HCT116 (cell line): ENCODE measurements around the gene LTBP4. TPM values are rescaled to one million over a fixed set of nuclear protein-coding genes. Genes with fewer than 3 reads are reported as not detected.

Source experiments
- ATAC-seq: fragments of 200-7000 bp; cut with Tn5 transposase; 2 replicates; pipeline ENCODE4 v1.9.1; 2020; ENCODE audit warnings: mild to moderate bottlenecking, moderate library complexity
- BruUV-seq: library from RNA; stranded (reverse); fragments of 400-500 nt; replicated peaks from 2 replicates; lab custom pipeline; 2021; lab: Mats Ljungman, UMichigan
- CTCF ChIA-PET: fragments of 300-600 bp; sonication (Branson Sonifier 250); formaldehyde crosslinking; loops from one replicate; lab custom pipeline; 2021; ENCODE audit warnings: antibody characterized with exemption; lab: Charles Lee
- POLR2A ChIA-PET: fragments of 300-600, 350-600 bp; sonication (Branson Sonifier 250); formaldehyde crosslinking; loops from one replicate; lab custom pipeline; 2021; ENCODE audit warnings: antibody characterized with exemption; lab: Charles Lee
- RAD21 ChIA-PET, 2 experiments: fragments of 300-600 bp; sonication (Branson Sonifier 250); formaldehyde crosslinking; loops; one replicate each; lab custom pipeline; 2023; ENCODE audit warnings: low total read pairs in 2 of 2; ENCODE audit not compliant: uncharacterized antibody in 2 of 2, unreplicated experiment in 2 of 2, low non-redundant PET in 1 of 2; lab: Charles Lee
- DNase-seq: peaks from one replicate; pipeline ENCODE4 v3.0.0-alpha.2; 2010; ENCODE audit warnings: low read depth, low spot score
- H2AFZ ChIP-seq: fragments of 200-600 bp; shearing (Covaris generic), sonication (generic); 2 replicates; pipeline ENCODE4 v1.6.1; 2017; ENCODE audit warnings: low read depth, mixed run types, mixed read lengths, antibody characterized with exemption, low read length; ENCODE audit not compliant: poor library complexity, severe bottlenecking
- H3K27ac ChIP-seq: 2 replicates; pipeline ENCODE4 v1.5.1; 2012; ENCODE audit warnings: low read depth, low read length
- H3K27me3 ChIP-seq: fragments of 200-600 bp; sonication (generic); 2 replicates; pipeline ENCODE4 v1.6.1; 2016; ENCODE audit warnings: mixed run types, low read length, mixed read lengths; ENCODE audit not compliant: insufficient read depth
- H3K36me3 ChIP-seq, 2 experiments: fragments of 200-500 bp in 1 of 2; fragments of 200-600 bp in 1 of 2; sonication (Bioruptor generic) in 1 of 2; sonication (generic) in 1 of 2; 2 replicates each; pipeline versions ENCODE4 v1.5.1 to v1.6.1; 2014 to 2016; ENCODE audit warnings: low read length in 2 of 2, inconsistent platforms in 1 of 2, mixed read lengths in 1 of 2, mixed run types in 1 of 2; ENCODE audit not compliant: insufficient read depth in 2 of 2, control insufficient read depth in 1 of 2
- H3K4me1 ChIP-seq, 2 experiments: fragments of 200-600 bp in 1 of 2; sonication (generic) in 1 of 2; 2 replicates each; pipeline versions ENCODE4 v1.5.1 to v1.6.1; 2012 to 2017; ENCODE audit warnings: low read length in 2 of 2, inconsistent platforms in 1 of 2, mild to moderate bottlenecking in 1 of 2, mixed read lengths in 1 of 2, mixed run types in 1 of 2, moderate library complexity in 1 of 2; ENCODE audit not compliant: insufficient read depth in 2 of 2, control insufficient read depth in 1 of 2
- H3K4me2 ChIP-seq: fragments of 200-600 bp; sonication (generic); 2 replicates; pipeline ENCODE4 v1.6.1; 2017; ENCODE audit warnings: mixed run types, low read length, mixed read lengths
- H3K4me3 ChIP-seq, 2 experiments: fragments of 200-600 bp in 1 of 2; sonication (generic) in 1 of 2; replicated peaks in 1 of 2; 2 replicates each; pipeline ENCODE4 v1.5.1; 2011 to 2016; ENCODE audit warnings: low read length in 2 of 2, control low read depth in 1 of 2, low read depth in 1 of 2, mild to moderate bottlenecking in 1 of 2, mixed read lengths in 1 of 2, mixed run types in 1 of 2
- H3K79me2 ChIP-seq: fragments of 200-600 bp; sonication (generic); 2 replicates; pipeline ENCODE4 v1.6.1; 2017; ENCODE audit warnings: mild to moderate bottlenecking, mixed run types, low read length, moderate library complexity, mixed read lengths; ENCODE audit not compliant: insufficient read depth
- H3K9ac ChIP-seq: fragments of 200-600 bp; sonication (generic); 2 replicates; pipeline ENCODE4 v1.6.1; 2016; ENCODE audit warnings: low read length, mixed read lengths
- H3K9me2 ChIP-seq: fragments of 200-600 bp; sonication (generic), shearing (Covaris generic); 2 replicates; pipeline ENCODE4 v1.6.1; 2017; ENCODE audit warnings: mixed run types, mild to moderate bottlenecking, moderate library complexity; ENCODE audit not compliant: insufficient read depth
- H3K9me3 ChIP-seq, 2 experiments: fragments of 200-500 bp in 1 of 2; fragments of 200-600 bp in 1 of 2; sonication (Bioruptor generic) in 1 of 2; sonication (generic) in 1 of 2; 2 replicates each; pipeline ENCODE4 v1.6.1; 2014 to 2017; ENCODE audit warnings: low read length in 2 of 2, mixed read lengths in 2 of 2, inconsistent platforms in 1 of 2, low read depth in 1 of 2, mild to moderate bottlenecking in 1 of 2, mixed run types in 1 of 2, moderate library complexity in 1 of 2; ENCODE audit not compliant: control insufficient read depth in 1 of 2, insufficient read depth in 1 of 2
- H4K20me1 ChIP-seq: fragments of 200-600 bp; sonication (generic), shearing (Covaris generic); 2 replicates; pipeline ENCODE4 v1.6.1; 2017; ENCODE audit warnings: mixed run types, mild to moderate bottlenecking, moderate library complexity; ENCODE audit not compliant: insufficient read depth
- EGR1 ChIP-seq: IDR thresholded peaks from 2 replicates; pipeline ENCODE4 v1.6.1; 2012; ENCODE audit warnings: low read depth
- EZH2phosphoT487 ChIP-seq: fragments of 200-600 bp; IDR thresholded peaks from 2 replicates; pipeline ENCODE4 v1.6.1; 2018; ENCODE audit warnings: antibody characterized with exemption, borderline replicate concordance
- POLR2AphosphoS5 ChIP-seq: IDR thresholded peaks from 2 replicates; pipeline ENCODE4 v1.6.1; 2011; ENCODE audit warnings: mild to moderate bottlenecking, low read depth, low read length, moderate library complexity
- intact Hi-C: fragments of 100-400 bp; cut with micrococcal nuclease; formaldehyde crosslinking; loops from 2 replicates; pipeline ENCODE4 v1.10.0; 2022
- total RNA-seq: library from RNA; stranded (reverse); gene quantifications from one replicate; pipeline ENCODE4 v1.2.1, GENCODE V29; 2021; ENCODE audit not compliant: unreplicated experiment
- TF ChIP-seq, protein P1 (sequence below): IDR thresholded peaks from 2 replicates; pipeline ENCODE4 v1.6.1; 2011; ENCODE audit warnings: mild to moderate bottlenecking, low read length, moderate library complexity; ENCODE audit not compliant: insufficient replicate concordance; ENCODE audit errors: extremely low read depth
- TF ChIP-seq, protein P2 (sequence below): IDR thresholded peaks from 2 replicates; pipeline ENCODE4 v1.6.1; 2012

The LTBP4 gene
- total RNA-seq, 1 experiment from 2014 or later = 310 TPM

DNA sequence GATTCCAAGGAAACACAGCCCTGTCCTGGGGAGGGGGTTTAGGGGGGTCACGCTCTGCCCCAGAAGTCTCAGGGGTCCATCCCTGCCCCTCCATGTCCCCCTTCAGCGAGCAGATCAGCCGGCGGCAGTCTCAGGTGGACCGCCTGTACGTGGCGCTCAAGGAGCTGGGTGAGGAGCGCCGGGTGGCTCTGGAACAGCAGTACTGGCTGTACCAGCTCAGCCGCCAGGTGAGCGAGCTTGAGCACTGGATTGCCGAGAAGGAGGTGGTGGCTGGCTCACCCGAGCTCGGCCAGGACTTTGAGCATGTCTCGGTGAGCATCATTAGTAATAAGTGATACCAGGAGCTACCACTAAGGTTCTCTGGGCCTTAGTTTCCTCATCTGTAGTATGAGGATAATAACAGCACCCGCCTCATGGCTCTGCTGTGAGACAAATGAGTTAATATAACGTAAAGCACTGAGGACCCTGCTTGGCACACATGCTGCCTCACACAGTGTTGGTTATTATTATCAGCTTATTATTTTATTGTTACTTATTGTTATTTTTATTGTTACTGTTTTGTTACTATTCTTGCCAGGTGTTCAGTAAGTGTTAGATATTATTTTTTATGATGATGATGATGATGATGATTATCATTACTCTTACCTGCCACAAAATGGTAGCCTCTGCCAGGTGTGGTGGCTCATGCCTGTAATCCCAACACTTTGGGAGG lies 45.0 kb upstream of the LTBP4 start:
- H4K20me1 ChIP-seq = no peaks in the 10 kb centered on the region
- no peaks in the 10 kb centered on the region for H3K27me3 ChIP-seq
- no TSS peak for BruUV-seq
- H3K4me1 ChIP-seq = no peaks in the 10 kb centered on the region
- no peaks in the 10 kb centered on the region for H3K9me2 ChIP-seq
- no peaks in the 10 kb centered on the region for H3K36me3 ChIP-seq
- CTCF ChIA-PET = no interaction called here
- no peaks in the 10 kb centered on the region for H3K79me2 ChIP-seq
- DNase-seq = no peak
- POLR2A ChIA-PET = no interaction called here
- intact Hi-C loops = no loop called here
- RAD21 ChIA-PET = interaction anchor here in 1 of 2 experiments (0.6 kb wide), 1 partner anchor 127 kb away, joined by 3 read pairs; no protein-coding TSS in a partner anchor
- no peaks in the 10 kb centered on the region for H3K9me3 ChIP-seq
- TF ChIP-seq EGR1 = no peak
- TF ChIP-seq POLR2AphosphoS5 = no peak
- no peak for TF ChIP-seq EZH2phosphoT487
- TF ChIP-seq, protein P1, sequence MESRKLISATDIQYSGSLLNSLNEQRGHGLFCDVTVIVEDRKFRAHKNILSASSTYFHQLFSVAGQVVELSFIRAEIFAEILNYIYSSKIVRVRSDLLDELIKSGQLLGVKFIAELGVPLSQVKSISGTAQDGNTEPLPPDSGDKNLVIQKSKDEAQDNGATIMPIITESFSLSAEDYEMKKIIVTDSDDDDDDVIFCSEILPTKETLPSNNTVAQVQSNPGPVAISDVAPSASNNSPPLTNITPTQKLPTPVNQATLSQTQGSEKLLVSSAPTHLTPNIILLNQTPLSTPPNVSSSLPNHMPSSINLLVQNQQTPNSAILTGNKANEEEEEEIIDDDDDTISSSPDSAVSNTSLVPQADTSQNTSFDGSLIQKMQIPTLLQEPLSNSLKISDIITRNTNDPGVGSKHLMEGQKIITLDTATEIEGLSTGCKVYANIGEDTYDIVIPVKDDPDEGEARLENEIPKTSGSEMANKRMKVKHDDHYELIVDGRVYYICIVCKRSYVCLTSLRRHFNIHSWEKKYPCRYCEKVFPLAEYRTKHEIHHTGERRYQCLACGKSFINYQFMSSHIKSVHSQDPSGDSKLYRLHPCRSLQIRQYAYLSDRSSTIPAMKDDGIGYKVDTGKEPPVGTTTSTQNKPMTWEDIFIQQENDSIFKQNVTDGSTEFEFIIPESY = no peak
- TF ChIP-seq, protein P2, sequence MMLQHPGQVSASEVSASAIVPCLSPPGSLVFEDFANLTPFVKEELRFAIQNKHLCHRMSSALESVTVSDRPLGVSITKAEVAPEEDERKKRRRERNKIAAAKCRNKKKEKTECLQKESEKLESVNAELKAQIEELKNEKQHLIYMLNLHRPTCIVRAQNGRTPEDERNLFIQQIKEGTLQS = no peak
- TF ChIP-seq, all 23 proteins: peak for 0
- H2AFZ ChIP-seq = no peak overlapping the region
- H3K27ac ChIP-seq = no peak overlapping the region
- no peak overlapping the region for H3K4me3 ChIP-seq
- H3K4me2 ChIP-seq = no peak overlapping the region
- no peak overlapping the region for H3K9ac ChIP-seq
- ATAC-seq = no peak
